T1000 (cell line): Measurements from ENCODE around the gene SOX10.
"Not testable (repeated sequence)": the region's sequence is repeated elsewhere in the genome, so short reads cannot be mapped to it uniquely, and the experiment has no call there.

ENCODE experiments used
- DNase-seq: peaks from one replicate; lab custom pipeline; 2025; ENCODE audit warnings: mixed read lengths; lab: John Stamatoyannopoulos, UW

The SOX10 gene

DNA sequence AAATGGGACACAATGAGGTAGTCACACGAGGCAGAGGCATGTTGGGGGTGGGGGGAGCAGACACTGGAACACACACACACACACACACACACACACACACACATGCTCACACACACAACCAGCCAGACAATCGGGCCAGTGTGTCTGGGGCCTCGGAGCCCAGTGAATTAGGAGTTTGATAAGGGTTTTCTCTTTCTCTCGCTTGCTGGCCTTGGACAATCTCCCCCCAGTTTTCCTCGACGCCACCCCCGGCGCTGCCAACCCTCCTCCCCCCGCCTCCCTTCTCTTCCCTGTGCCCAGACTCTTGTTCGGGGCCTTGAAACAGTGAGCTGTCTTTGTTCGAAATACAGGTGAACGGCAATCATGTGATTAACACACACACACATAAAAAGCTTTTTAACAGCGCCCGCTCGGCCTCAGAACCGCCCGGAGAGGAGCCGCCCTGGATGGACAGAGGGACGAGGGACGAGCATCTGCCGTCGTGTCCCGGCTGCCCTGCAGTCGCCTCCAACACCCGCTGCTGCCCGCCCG is 1.5 kb upstream of the SOX10 start:
- no peak for DNase-seq

DNA sequence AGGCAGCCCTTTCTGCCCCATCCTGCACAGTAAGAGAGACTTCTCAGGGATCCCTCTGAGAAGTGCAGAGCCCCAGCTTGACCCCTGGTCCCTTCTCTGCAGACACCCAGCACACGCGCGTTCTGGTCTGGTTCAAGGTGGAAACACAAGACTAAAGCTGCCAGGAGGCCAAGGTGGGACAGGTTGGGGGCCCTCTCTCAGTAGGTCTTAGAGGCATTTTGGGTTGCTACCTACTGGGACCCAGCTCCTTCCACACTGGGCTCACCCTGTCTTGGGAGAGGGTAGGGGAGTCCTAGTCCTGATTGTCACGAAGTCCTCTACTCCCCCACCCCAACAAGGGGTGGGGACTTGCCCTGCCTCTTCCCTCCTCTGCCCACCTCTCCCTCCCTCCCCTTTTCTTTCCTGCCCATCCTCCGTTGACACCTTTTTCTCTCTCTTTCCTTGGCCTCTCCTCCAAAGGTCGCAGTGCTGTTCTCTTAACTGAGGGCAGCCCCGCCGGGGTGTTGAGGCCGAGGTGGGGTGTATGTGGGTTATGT is 763 bp upstream of the SOX10 start:
- no peak for DNase-seq

DNA sequence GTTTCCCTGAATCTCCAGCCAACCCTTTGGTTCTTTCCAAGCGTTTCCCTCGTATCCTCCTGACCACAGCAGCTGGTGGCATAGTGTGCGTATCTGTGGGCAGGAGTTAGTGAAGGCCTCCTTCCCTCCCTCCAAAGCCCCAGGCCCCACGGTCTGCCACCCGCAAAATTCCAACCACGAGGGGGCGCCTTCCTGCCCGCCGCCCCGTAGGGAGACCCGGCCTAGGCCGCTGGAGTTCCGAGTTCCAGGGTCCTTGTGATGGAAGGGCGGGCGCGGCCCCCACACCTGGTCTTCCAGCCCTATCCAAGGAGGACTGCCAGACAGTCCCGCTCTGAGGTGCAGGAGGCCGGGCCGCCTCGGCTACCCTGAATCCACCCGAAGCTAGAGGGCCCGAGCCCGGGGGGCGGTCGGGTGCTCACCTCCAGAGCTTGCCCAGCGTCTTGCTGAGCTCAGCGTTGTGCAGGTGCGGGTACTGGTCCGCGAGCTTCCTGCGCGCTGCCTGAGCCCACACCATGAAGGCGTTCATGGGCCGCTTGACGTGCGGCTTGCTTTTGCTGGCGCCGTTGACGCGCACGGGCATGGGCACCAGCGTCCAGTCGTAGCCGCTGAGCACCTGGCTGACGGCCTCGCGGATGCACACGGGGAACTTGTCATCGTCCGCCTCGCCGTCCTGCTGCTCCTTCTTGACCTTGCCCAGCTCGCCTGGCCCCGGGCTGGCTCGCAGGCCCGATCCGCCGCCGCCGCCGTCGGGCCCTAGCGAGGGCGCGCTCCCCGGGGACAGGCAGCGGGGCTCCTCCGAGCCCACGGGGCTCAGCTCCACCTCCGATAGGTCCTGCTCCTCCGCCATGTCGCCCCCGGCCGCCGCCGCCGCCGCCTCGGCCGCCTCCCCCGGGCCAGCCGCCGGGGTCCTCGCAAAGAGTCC is 1.2 kb downstream of the SOX10 start:
- DNase-seq = no peak

DNA sequence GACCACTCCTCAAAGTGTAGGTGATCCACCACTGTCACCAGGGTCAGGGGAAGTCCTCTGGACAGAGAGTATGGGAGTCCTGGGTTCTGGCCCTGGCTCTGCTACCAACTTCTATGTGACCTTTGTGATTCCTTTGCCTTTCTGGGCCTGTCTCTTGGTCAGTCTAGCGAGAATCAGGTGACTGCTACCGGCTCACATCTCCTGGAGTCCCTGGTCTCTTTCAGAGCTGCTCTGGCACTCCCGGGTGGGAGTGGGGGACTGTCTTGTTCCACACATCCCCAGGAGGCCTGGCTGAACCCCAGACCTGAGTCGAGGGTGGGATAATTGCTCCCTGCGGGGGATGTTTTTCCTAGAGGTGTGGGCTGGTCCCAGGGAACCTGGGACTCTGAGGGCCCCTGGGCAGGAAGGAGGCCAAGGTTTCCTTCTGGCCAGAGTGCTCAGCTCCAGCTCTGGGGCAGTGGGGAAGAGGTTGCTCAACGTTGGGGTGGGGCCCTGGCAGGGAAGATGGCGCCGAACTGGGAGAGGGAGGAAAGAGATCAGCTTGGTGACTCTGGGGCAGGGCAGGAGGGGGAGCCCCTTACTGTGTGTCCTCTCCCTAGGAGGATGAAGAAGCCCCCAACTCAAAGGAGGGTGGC is 2.1 kb downstream of the SOX10 start:
- no peak for DNase-seq

DNA sequence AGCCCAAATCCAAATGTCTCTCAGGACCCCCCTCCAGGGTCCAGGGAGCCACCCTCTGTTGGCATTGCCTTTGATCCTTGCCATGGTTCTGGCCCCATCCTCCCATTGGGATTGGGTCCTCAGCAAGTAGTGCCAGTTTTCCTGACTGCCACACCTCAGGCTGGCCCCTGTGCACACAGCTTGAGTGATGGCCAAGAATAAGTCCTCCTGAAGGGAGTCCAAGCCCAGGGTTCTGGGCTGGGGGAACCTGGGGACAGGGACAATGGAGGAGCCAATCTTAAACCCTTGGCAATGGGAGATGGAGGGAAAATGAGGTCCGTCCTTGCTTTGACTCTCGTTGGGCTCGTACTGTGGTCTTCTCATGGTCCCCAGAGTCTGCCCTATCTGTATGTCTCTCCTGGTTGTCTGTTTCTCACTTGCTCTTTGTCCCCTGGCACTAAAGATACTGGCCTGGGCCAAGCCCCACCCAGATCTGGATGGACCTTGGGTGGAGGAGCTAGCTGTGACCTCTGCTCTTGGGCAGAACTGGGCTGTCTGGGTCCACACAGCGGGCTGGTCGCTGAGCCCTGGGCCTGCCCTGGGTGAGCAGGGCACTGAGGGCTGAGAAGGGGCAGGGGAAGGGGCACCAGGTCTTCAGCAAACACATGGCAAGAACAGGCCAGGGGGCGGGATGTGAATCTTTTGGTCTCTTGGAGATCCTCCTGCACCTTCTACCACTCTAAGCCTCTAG is 2.9 kb downstream of the SOX10 start:
- no peak for DNase-seq

DNA sequence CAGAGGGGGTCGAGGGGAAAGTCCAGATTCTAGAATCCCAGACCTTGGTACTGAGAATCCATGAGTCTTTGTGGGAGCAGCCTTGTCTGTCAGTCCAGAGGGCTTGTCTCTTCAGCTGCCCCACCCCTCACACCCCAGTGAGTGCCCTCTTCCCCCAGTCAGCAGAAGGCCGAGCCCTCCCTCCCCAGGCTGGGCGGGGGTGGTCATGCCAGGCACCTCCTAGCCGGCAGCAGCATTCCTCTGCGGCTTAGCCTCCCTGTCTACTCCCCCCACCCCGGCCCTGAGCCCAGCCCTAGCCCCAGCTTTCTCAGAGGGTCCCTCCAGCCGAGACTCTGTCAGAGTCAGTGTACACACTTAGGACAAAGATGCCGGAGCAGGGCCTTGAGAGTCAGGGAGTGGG is 4.6 kb downstream of the SOX10 start:
- no peak for DNase-seq

DNA sequence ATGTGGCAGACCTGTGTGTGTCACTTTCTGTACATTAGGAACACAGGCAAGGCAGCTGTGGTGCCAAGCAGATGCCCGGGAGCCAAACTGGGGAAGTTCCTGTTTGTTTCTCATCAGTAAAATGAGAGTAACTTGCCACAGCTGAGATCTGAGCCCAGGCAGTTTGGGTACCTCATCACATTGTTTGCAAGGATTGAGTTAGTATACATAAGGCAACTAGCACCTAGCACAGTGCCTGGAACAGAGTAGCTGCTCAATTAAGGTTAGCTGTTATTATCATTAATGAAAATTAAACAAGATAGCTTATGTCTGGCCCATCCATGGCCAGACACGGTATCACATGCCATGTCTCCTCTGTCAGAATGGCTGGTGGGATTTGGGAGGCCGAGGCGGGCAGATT is 7.8 kb downstream of the SOX10 start:
- DNase-seq = no peak

DNA sequence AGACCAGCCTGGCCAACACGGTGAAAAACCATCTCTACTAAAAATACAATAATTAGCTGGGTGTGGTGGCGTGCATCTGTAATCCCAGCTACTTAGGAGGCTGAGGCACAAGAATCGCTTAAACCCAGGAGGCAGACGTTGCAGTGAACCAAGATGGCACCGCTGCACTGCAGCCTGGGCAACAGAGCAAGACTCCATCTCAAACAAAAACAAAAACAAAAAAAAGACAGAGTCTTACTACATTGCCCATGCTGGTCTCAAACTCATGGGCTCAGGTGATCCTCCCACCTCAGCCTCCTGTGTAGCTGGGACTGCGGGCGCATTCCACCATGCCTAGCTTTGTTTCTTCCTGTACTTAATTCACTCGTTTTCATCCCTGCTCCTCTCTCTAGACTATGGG is 8.3 kb downstream of the SOX10 start:
- DNase-seq = not testable (repeated sequence)

DNA sequence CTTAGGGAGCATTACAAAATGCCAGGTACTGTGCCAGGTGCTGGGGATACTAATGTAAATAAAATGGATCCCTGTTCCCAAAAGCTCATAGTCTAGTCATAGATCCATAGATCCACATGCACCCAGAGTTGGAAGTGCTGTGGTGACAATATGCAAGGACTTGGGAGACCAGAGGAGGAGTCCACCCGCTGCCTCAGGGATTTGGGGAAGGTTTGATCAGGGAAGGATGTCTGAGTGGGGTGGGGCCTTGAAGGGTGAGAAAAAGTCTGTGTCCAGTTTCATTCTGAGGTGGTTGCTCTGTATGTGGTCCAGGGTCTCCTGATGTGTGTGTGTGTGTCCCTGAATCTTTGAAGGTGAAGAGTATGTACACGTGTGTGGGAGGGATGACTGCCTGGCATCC is 9.2 kb downstream of the SOX10 start:
- no peak for DNase-seq

DNA sequence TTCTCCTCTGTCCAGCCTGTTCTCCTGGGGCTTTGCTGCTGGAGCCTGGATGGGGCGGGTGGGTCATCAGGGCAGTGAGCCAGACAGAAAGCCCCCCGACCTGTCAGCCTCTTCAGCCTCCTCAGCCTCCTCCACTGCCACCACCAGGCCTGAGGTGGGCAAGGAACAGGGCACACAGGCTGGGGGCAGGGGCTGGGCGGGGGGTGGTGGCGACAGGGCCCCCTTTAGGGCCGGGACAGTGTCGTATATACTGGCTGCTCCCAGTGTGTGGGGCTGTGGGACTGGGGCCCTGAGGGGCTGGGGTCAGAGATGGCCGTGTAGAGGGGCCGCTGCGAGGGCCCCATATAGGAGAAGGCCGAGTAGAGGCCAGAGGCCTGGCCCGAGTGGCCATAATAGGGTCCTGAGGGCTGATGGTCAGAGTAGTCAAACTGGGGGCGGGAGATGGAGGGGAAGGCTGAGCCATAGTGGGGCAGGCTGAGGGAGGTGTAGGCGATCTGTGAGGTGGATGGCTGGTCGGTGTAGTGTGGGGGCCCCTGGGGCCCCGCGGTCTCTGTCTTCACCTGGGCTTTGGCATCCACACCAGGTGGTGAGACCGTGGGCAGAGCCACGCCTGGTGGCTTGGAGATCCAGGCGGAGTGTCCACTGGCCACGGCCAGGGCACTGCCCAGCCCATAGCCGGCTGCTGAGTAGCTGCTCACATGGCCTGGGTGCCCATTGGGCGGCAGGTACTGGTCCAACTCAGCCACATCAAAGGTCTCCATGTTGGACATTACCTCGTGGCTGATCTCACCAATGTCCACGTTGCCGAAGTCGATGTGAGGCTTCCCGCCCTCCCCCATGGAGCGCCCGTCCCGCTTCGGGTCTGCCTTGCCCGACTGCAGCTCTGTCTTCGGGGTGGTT is 10.8 kb downstream of the SOX10 start:
- DNase-seq = no peak

DNA sequence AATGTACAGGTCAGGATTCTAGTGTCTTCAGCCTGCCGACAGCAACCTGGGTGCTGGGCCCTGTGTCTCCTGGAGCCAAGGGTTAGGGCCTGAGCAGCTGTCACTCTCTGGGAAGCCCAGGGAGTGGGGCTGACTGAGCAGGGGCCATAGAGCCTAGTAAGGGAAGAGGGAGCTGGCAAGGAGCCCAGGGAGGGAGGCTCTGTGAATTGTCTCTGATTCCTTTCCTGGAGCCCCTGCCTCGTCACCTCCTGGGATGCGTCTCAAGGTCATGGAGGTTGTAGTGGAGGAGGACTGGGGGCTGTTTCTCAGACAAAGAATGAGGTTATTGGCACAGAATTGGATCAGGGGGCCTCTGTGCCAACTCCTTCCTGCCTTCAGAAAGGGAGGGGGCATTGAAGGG is 11.8 kb downstream of the SOX10 start:
- no peak for DNase-seq

DNA sequence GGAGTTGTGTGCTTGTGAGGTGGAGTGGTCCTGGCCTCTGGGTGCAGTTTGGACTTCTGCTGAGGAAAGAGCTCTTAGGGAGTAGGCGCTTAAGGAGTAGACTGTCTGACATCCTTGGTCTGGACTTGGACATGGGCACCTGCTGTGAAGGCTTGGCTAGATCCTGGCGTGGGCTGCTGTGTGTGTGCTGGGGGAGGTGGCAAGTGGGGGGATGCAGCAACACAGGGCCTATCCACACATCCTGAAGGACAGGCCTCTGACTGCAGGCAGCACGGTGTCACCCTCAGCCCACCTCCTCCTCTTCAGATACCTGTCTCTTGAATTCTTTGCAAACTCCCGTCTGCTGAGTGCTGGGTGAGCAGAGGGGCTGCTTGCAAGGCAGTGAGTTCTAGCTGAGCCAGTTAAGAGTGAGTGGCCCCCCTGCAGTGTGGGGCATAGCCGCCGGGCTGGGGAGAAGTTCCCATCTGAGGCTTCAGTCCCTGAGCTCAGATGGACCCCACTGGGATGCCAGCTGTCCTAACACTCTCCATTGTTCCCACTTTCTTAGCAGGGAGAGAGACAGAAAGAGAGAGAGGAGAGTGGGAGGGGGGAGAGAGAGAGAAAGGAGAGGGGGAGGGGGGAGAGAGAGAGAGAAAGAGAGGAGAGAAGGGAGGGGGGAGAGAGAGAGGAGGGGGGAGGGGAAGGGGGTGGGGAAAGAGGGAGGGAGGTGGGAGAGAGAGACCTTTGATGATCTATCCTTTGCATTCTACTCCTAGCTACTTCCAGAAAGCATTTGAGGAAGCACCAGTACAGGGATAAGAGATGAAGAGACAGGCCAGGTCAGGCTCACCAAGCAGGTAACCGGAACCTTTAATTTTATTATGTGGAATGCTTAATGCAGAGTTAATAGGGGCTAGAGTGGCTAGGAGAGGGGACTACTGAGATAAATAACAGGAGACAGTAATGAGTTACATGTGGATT is 12.6 kb downstream of the SOX10 start:
- DNase-seq = no peak

DNA sequence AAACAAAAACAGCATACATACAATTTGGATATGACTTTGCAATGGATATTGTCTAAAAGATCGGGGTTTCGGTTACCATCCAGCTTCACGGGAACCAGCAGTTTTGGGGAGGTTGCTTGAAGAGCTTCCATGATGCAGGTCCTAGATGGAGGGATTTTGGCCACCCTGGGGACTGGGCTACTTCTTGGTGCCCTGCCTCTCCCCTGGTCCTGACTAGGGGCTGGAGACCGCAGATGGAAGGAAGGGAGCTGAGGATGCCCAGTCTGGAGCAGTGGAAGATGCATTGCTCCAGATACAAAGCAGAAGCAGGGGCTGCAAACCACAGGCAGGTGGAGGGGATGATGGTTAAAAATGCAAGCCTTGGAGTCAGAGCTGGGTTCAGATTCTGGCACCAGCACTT is 13.5 kb downstream of the SOX10 start:
- no peak for DNase-seq

DNA sequence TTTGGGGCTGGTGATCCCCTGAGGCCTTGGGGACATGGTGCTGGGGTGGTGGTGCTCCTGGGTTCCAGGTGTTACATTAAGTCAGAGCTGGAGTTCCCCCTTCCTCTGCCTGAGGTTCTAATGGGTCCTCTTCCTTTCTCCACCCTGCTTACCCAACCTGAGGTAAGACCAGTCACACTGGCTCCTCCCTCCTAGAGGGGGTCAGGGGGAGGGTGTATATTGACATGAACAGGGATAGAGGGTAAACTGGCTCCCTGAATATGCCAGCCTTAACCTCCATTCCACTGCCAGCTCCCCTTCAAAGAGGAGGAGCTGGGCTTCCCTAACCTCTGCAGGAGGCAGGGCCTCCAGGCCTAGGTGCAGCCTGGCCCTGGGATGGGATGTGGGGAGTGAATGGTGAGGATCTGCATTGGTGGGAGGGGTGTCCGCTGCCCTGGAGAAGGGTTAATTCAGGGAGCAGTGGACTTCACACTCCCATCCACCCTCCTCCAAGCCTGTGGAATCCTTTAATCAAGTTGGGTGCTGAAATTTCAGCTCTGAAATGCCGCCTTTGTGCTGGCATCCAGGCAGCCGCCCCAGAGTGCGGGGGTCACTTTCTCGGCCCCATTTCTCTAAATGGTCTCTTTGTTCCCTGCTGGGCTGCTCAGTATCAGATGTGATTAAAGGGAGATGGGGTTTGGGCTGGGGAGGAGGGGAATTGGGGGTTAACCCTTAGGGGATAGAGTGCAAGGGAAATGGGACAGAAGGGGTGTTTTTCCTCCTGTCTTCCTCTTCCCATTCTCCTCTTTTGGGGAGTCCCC is 15.7 kb downstream of the SOX10 start:
- DNase-seq = no peak

DNA sequence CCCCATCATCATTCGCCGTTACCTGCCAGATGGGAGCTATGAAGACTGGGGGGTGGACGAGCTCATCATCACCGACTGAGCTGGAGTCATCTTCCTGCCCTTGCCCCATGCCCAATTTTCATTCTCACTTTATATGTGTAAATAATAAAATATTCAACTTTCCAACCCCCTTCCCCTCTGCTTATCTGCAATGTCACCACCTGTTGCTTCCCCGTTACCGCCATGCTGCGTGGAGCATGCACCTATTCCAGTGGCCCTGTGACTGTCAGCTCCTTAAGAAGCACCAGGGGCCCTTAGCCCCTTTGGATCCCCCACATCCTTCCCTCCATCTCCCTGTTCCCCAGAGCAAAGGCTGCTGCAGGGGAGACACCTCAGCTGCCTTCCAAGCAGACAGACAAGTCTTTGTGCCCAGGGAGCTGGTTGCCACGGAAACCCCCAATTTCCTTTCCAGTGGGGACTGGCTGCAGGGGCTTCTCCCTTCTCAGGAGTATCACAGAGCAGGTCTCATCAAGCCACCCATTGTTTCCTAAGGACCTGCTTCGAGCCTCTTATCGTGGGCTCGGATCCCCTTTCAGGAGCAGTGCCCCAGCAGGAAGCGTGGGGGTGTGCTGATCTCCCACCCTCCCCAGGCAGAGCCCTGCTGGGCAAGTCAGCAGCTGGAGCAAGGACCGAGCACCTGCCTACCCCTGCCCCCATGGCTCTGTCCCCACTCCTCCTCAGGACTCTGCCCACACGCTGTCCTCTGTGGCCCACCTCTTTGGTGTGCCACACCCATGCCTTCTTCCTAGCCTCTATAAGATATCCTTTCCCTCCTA is 16.5 kb downstream of the SOX10 start:
- no peak for DNase-seq

DNA sequence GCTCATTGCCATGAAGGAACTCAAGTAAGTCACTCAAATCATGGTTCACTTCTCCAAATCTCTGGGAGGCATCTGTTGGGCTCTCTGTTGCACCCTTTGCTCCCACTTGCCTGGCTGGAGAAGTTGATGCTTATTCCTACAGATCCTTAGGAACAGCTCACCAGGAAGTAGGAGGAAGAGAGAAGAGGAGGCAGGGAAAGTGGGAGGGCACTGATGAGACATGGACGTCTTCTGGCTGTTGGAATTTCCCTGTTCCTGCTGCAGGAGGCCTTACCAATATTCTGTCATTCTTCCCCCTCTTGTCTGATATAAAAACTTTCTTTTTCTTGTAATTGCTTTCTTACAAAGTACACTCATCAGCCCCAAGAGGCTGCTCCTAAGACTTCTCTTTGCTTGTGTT is 17.2 kb downstream of the SOX10 start:
- DNase-seq = no peak

DNA sequence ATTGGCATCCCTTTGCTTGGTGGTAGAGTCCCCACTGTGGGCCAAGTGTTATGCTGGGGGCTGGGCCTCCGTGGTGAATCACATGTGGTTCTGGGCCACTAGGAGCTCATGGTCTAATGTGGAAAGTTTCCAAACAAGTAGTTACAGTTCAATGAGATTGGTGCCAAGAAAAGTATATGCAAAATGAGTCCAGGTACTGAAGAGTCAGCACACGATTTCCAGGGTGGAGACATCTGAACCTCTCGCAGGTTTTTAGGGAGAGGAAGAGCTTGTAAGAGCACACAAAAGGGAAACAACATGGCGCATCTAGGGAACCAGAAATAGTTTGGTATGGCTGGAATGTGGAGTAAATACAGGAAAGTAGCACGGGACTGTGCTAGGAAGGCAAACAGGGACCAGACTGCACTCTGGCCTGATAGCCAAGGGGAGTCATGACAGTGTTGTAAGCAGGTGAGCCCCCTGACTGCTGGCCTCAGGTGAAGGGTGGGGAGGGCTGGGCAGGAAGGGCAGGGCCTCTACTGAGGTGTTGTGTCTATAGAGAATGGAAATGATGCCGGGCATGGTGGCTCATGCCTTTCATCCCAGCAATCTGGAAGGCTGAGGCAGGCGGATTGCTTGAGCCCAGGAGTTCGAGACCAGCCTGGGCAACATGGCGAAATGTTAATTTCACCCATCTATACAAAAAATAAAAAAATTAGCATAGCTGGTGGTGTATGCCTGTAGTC is 18.3 kb downstream of the SOX10 start:
- DNase-seq = no peak

DNA sequence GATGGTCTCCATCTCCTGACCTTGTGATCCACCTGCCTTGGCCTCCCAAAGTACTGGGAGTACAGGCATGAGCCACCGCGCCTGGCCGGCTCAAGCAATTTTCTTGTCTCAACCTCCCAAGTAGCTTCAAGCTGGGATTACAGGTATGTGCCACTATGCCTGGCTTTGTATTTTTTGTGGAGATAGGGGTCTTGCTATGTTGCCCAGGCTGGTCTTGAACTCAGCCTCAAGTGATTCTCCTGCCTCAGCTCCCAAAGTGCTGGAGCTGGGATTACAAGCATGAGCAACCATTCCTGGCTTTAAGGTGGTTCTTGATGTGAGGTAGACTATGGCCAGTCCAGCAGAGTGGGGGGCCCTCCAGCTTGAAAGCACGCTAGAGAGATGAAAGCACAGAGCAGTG is 23.3 kb downstream of the SOX10 start:
- no peak for DNase-seq
